NCI-H1694 (cell line): ENCODE results near the gene TMOD1.

Experiments used
- DNase-seq: peaks from one replicate; lab custom pipeline; 2025; lab: John Stamatoyannopoulos, UW

Gene TMOD1

GRCh38 chr9:97518166-97518908 is 16.9 kb downstream of the TMOD1 start:
- DNase-seq = no peak

GRCh38 chr9:97518909-97519307 is 17.4 kb downstream of the TMOD1 start:
- no peak for DNase-seq

- no peak for DNase-seq
These were observed 18.0 kb downstream of the TMOD1 start for GRCh38 chr9:97519441-97519970.

GRCh38 chr9:97521576-97522333 is 20.3 kb downstream of the TMOD1 start:
- DNase-seq = no peak

- no peak for DNase-seq
These were observed 23.0 kb downstream of the TMOD1 start for GRCh38 chr9:97524424-97524823.

- DNase-seq = no peak
These were observed 24.0 kb downstream of the TMOD1 start for GRCh38 chr9:97525451-97525850.

- no peak for DNase-seq
These were observed 25.6 kb downstream of the TMOD1 start for GRCh38 chr9:97526895-97527575.

- DNase-seq = no peak
These were observed 26.4 kb downstream of the TMOD1 start for GRCh38 chr9:97527626-97528528.

- DNase-seq = no peak
These were observed 27.2 kb downstream of the TMOD1 start for GRCh38 chr9:97528529-97529230.

GRCh38 chr9:97529363-97530076 is 28.1 kb downstream of the TMOD1 start:
- DNase-seq = no peak

GRCh38 chr9:97531888-97532376 is 30.5 kb downstream of the TMOD1 start:
- DNase-seq = no peak

- DNase-seq = no peak
These were observed 32.7 kb downstream of the TMOD1 start for GRCh38 chr9:97534185-97534584.

- DNase-seq = no peak
These were observed 33.6 kb downstream of the TMOD1 start for GRCh38 chr9:97534961-97535594.

- DNase-seq = no peak
These were observed 34.3 kb downstream of the TMOD1 start for GRCh38 chr9:97535771-97536170.

- no peak for DNase-seq
These were observed 35.0 kb downstream of the TMOD1 start for GRCh38 chr9:97536480-97536879.

GRCh38 chr9:97543561-97543960 is 42.1 kb downstream of the TMOD1 start:
- DNase-seq = no peak

GRCh38 chr9:97545486-97545885 is 44.0 kb downstream of the TMOD1 start:
- no peak for DNase-seq

GRCh38 chr9:97547098-97547829 is 45.8 kb downstream of the TMOD1 start:
- DNase-seq = no peak

- no peak for DNase-seq
These were observed 46.9 kb downstream of the TMOD1 start for GRCh38 chr9:97548379-97548778.
